IPS-15b (cell line): ENCODE measurements around the gene GPR107.
A peak's percentile ranks its signal among the peaks of the same experiment; 100 is the strongest.

Experiments used
- H3K27me3 ChIP-seq: one replicate; pipeline ENCODE4 v1.6.1; 2013; ENCODE audit warnings: low read length; ENCODE audit not compliant: control insufficient read depth, insufficient read depth
- H3K36me3 ChIP-seq: one replicate; pipeline ENCODE4 v1.6.1; 2013; ENCODE audit warnings: low read length; ENCODE audit not compliant: control insufficient read depth, insufficient read depth
- H3K4me1 ChIP-seq: one replicate; pipeline ENCODE4 v1.6.1; 2013; ENCODE audit warnings: mild to moderate bottlenecking, low read length; ENCODE audit not compliant: control insufficient read depth, insufficient read depth
- H3K4me3 ChIP-seq: one replicate; pipeline ENCODE4 v1.5.1; 2013; ENCODE audit warnings: low read depth, low read length
- H3K9ac ChIP-seq: one replicate; pipeline ENCODE4 v1.6.1; 2013; ENCODE audit warnings: low read depth, mild to moderate bottlenecking, low read length
- H3K9me3 ChIP-seq: one replicate; pipeline ENCODE4 v1.6.1; 2013; ENCODE audit warnings: mild to moderate bottlenecking, low read length; ENCODE audit not compliant: control insufficient read depth, insufficient read depth

The GPR107 gene

DNA sequence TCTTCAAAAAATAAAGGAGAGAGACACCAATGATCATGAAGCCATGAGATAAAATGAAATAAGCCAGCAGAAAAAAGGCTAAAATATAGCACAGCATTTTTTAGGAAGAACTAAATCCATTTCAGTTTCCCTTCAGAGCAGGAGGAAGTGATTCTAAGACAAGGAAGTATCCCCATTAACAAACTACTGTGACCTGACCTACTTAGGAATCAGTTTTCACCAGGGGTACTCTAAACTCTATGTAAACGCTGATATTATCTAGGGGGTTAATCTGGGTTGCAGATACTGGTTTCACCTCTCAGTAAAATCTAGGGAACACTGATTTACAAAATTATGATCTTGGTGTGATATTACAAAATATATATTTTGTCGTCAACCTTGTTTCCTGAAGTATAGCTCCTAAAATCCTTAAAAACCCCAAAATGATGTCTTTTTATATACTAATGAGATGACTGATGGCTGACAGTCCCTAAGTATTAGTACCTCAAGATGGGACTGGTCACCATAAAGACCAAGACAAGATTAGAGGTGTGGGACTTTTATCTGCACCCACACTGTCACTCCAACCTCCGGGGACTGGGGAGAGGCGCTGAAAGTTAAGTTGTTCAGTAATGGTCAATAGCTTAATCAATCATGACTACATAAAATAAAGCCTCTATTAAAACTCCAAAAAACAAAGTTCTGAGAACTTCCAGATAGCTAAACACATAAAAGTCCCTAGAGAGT, 7.8 kb upstream of the GPR107 start:
- no peaks in the 10 kb centered on the region for H3K9me3 ChIP-seq
- H3K27me3 ChIP-seq: peaks cover 29% of the 10 kb centered on the region
- H3K4me3 ChIP-seq: no peak overlapping the region
- H3K4me1 ChIP-seq: peaks cover 7% of the 10 kb centered on the region
- no peaks in the 10 kb centered on the region for H3K36me3 ChIP-seq
- H3K9ac ChIP-seq: no peak overlapping the region

DNA sequence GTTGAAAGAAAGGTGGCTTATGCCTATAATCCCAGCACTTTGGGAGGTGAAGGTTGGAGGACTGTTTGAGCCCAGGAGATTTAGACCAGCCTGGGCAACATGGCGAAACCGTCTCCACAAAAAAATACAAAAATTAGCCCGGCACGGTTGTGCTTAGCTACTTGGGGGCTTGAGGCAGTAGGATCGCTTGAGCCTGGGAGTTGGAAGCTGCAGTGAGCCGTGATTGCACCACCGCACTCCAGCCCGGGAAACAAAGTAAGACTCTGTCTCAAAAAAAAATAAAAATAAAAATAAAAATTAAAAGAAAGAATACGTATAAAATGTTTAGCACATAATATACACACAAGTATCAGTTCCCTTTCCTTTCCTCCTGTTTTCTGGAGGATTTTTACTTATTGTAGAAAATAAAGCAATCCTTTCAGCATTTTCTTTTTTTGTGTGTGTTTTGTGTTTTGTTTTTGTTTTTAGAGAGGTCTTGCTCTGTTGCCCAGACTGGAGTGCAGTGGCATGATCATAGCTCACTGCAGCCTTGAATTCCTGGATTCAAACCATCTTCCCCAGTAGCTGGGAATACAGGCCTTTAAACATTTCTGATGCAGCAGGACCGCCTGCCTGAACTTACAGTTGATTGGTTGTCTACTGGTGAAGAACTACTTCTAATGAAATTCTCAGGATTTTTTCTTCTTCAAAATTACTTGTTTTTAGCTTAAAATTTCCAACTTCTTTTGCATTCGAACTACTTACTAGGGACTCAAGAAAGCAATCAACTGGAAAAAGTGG, 4.1 kb upstream of the GPR107 start:
- Histone ChIP-seq H3K4me1 (no peaks in the 10 kb centered on the region), H3K9me3 (no peaks in the 10 kb centered on the region), H3K4me3 (no peak overlapping the region), H3K9ac (no peak overlapping the region), H3K36me3 (no peaks in the 10 kb centered on the region), H3K27me3 (peaks cover 7% of the 10 kb centered on the region)

DNA sequence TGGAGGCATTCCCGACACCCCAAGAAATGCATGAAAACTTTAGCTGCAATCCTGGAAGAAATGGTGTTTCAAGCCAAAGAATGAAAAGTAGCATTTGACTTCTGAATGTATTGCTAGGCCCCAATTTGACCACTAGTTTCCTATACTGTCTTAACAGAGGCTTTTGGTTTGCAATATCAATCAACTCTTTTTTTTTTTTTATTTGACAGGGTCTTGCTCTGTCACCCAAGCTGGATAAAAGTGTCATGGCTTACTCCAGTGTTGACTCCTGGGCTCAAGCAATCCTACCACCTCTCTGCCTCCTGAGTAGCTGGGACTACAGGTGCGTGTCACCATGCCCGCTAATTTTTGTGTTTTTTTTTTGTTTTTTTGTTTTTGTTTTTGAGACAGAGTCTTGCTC, 3.2 kb upstream of the GPR107 start:
- Histone ChIP-seq H3K36me3 (no peaks in the 10 kb centered on the region), H3K9me3 (no peaks in the 10 kb centered on the region), H3K27me3 (peaks cover under 1% of the 10 kb centered on the region), H3K4me1 (no peaks in the 10 kb centered on the region), H3K4me3 (no peak overlapping the region), H3K9ac (no peak overlapping the region)

DNA sequence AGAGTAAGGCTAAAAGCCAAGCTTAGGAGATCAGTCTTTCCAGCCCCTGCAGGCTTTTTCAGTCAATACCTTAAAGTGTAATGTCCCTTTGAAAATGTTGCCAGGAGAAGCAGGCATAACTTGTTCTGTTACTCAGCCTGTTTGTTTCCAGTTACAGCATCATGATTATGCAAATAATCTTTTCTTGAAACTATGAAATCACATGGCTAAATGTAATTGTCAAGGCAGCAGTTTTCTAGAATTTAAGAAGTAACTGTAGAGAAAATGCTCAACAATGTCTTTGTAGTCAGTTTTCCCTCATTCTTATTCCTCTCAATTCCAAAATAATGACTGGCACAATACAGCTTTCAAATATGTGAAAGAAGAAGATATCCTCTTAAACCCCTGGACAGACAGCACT, 1.9 kb upstream of the GPR107 start:
- Histone ChIP-seq H3K9me3 (no peaks in the 10 kb centered on the region), H3K4me3 (no peak overlapping the region), H3K27me3 (no peaks in the 10 kb centered on the region), H3K9ac (no peak overlapping the region), H3K36me3 (no peaks in the 10 kb centered on the region), H3K4me1 (no peaks in the 10 kb centered on the region)

DNA sequence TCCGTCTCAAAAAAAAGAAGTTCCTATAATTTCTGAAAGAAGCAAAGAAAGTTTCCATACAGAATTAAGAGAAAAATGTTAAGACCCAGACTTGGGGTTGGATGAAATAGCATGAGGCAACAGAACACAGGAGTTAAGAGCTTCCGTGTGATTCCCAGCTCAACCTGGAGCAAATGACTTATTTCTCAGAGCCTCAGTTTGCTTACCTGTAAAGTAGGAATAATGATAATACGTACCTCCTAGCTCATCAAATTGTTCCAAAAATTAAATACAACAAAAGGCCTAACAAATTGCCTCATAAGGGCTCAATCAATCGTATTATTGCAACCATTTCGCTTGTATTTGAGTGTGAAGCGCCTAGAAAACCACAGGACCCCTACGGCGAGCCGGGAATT, 600 bp upstream of the GPR107 start:
- H3K4me3 ChIP-seq: peak overlapping the region; percentile 96
- H3K9me3 ChIP-seq: no peaks in the 10 kb centered on the region
- H3K36me3 ChIP-seq: no peaks in the 10 kb centered on the region
- peak overlapping the region; percentile 79 for H3K9ac ChIP-seq
- H3K4me1 ChIP-seq: no peaks in the 10 kb centered on the region
- no peaks in the 10 kb centered on the region for H3K27me3 ChIP-seq

DNA sequence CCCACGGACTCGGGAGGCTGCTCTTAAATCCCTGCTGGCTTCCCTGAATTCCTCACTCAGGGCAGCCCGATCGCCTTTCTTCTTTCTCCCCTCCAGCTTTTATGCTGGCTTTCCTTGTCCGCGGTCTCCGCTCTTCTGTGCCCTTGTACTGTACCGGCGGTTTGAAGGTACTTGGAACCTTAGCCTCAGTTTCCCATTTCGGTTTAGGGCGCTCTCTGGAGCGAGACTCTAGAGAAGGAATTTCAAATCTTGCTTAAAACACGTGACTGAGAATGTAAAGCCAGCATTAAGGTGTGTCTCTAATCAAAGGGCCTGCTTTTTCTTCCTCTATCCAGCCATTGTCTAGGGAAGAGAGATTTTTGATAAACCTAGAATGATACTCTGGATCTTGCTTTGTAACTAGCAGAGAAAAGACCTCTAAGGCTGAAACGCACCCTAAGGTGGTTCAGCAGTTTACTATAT, 650 bp downstream of the GPR107 start:
- Histone ChIP-seq H3K4me3 (peak overlapping the region; percentile 96), H3K9ac (peak overlapping the region; percentile 79), H3K4me1 (no peaks in the 10 kb centered on the region), H3K27me3 (no peaks in the 10 kb centered on the region), H3K9me3 (no peaks in the 10 kb centered on the region), H3K36me3 (no peaks in the 10 kb centered on the region)

DNA sequence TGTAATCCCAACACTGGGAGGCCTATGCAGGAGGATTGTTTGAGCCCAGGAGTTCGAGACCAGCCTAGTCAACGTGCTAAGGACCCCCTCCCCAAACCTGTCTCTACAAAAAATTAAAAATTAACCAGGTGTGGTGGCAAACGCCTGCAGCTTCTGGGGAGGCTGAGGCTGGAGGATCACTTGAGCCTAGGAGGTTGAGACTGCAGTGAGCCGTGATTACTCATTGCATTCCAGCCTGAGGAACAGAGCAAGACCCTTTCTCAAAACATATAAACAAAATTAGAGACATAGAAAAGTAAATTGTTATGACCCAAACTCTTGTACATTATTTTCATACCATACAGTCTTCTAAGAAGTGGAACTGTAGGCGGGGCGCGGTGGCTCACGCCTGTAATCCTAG, 1.1 kb downstream of the GPR107 start:
- Histone ChIP-seq H3K4me3 (peak overlapping the region; percentile 96), H3K36me3 (no peaks in the 10 kb centered on the region), H3K27me3 (no peaks in the 10 kb centered on the region), H3K4me1 (no peaks in the 10 kb centered on the region), H3K9ac (peak overlapping the region; percentile 79), H3K9me3 (no peaks in the 10 kb centered on the region)

DNA sequence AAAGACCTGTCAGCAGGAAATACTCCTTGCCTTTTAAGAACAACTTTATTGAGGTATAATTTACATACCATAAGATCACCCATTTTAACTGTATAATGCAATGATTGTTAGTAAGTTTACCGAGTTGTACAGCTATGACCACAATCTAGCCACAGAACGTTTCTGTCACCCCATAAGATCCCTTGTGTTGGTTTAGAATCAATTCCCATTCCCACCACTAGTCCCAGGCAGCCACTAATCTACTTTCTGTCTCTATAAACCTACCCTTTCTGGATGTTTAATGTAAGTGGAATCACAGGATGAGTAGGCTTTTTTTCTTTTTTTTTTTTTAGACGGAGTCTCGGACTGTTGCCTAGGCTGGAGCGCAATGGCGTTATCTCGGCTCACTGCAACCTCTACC, 4.4 kb downstream of the GPR107 start:
- Histone ChIP-seq H3K4me3 (no peak overlapping the region), H3K9me3 (no peaks in the 10 kb centered on the region), H3K36me3 (no peaks in the 10 kb centered on the region), H3K4me1 (no peaks in the 10 kb centered on the region), H3K9ac (no peak overlapping the region), H3K27me3 (no peaks in the 10 kb centered on the region)

DNA sequence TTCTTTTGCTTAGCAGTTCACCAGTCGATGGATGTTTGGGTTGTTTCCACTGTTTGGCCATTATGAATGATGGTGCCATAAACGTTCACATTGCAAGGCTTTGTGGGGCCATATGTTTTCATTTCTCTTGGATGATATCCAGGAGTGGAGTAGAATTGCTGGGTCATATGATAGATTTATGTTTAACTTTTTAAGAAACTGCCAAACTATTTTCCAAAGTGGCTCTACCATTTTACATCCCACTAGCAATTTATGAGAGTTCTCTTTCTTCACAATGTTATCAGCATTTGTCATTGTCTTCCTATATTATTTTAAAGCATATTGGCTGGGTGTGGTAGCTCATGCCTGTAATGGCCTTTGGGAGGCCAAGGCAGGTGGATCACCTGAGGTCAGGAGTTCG, 5.2 kb downstream of the GPR107 start:
- Histone ChIP-seq H3K36me3 (no peaks in the 10 kb centered on the region), H3K9me3 (no peaks in the 10 kb centered on the region), H3K27me3 (no peaks in the 10 kb centered on the region), H3K4me1 (no peaks in the 10 kb centered on the region), H3K9ac (no peak overlapping the region), H3K4me3 (no peak overlapping the region)

DNA sequence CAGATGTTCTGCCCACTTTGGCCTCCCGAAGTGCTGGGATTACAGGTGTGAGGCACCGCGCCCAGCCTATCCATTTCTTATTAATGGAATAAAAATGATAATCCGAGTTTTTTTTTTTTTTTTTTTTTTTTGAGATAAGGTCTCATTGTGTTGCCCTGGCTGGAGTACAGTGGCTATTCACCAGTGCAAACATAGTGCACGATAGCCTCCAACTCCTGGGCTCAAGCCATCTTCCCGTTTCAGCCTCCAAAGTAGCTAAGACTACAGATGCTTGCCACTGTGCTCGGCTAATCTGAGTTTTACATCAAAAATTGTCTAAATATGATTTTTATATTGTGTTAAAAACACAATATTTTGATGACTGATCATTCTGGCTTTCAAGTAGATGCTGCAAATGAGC, 6.6 kb downstream of the GPR107 start:
- Histone ChIP-seq H3K9ac (no peak overlapping the region), H3K4me1 (no peaks in the 10 kb centered on the region), H3K9me3 (no peaks in the 10 kb centered on the region)

DNA sequence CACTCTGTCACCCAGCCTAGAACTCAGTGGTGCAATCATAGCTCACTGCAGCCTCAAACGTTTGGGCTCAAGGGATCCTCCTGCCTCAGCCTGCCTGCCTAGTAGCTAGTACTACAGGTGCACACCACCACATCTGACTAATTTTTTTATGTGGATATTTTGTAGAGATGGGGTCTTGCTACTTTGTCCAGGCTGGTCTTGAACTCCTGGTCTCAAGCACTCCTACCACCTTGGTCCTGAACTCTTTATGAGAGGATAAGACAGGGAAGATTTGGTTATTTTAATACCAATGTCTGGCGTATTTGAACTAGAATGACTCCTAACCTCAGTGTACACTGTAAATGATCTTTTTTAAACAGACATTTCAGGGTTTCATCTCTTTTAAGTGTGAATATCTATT, 9.0 kb downstream of the GPR107 start:
- H3K4me3 ChIP-seq: no peak overlapping the region
- no peaks in the 10 kb centered on the region for H3K9me3 ChIP-seq
- H3K4me1 ChIP-seq: no peaks in the 10 kb centered on the region
- H3K27me3 ChIP-seq: no peaks in the 10 kb centered on the region
- no peak overlapping the region for H3K9ac ChIP-seq
- no peaks in the 10 kb centered on the region for H3K36me3 ChIP-seq

More for the DNA sequence above, 6.6 kb downstream of the GPR107 start:
- no peak overlapping the region for H3K4me3 ChIP-seq
- H3K27me3 ChIP-seq: no peaks in the 10 kb centered on the region
- no peaks in the 10 kb centered on the region for H3K36me3 ChIP-seq

DNA sequence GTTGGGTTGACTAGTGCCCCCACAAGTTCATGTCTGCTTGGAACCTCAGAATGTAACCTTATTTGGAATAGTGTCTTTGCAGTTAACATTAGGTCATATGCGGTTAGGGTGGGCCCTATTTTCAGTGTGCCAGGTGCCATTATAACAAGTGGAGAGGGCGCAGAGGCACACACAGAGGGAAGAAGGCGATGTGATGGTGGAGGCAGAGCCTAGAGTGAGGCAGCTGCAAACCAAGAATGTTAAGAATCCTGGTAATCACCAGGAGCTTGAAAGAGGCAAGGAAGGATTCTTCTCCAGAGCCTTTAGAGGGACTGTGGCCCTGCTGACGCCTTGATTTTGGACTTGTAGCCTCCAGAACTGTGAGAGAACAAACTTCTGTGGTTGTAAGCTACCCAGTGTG, 10.9 kb downstream of the GPR107 start:
- H3K4me3 ChIP-seq: no peak overlapping the region
- H3K9ac ChIP-seq: no peak overlapping the region
- no peaks in the 10 kb centered on the region for H3K4me1 ChIP-seq
- H3K27me3 ChIP-seq: no peaks in the 10 kb centered on the region
- no peaks in the 10 kb centered on the region for H3K9me3 ChIP-seq
- no peaks in the 10 kb centered on the region for H3K36me3 ChIP-seq
